HUDEP-2 (cell line): Measurements from ENCODE around the gene NFASC.

ENCODE experiments used
- DNase-seq, 76 experiments: peaks; one replicate each; lab custom pipeline; 2025; ENCODE audit not compliant: unreplicated experiment in 76 of 76; lab: John Stamatoyannopoulos, UW

NFASC gene

GRCh38 chr1:204858363-204858821 is 12.3 kb upstream of the NFASC start:
- DNase-seq, result no peak

DNA sequence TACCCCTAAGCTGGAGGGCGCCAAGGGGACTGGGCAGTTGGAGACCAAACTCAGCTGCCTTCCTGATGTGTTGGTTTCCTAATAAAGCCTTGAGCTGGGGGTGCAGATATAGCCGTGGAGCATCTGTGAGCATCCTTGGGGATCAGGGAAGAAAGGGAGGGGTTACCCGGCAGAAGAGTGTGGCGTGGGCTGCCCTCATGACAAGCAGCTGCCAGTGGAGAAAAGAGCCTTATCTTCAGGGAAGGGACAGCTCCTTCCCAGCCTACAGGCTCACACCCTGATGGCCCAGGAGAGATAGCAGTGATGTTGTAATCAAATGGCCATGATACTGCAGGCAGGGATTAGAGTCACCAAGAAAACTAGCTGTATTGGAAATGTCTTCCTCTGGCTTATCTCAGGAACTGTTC is 10.8 kb upstream of the NFASC start:
- DNase-seq, result peak in 43 of 76 experiments; percentile 2 to 61 (median 16)

DNA sequence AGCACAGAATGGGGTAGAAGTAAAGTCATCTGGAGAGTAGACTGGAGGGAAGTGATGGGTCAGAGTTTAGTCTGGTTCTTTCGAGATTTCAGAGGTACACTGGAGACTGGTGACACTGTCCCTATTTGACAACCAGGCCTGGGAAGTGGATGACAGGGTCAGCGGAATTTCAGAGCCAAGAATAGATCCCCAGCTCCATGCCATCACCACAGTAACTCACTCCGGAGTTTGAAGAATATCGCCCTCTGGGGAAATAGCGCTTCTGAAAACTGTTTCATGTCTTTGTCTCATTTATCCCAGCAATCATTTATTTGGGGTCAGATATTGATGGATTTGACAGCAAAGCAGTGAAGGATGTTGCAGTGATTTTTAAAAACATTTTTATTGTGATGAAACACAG is 7.6 kb upstream of the NFASC start:
- DNase-seq, result no peak

GRCh38 chr1:204863730-204864129 is 6.9 kb upstream of the NFASC start:
- no peak for DNase-seq

DNA sequence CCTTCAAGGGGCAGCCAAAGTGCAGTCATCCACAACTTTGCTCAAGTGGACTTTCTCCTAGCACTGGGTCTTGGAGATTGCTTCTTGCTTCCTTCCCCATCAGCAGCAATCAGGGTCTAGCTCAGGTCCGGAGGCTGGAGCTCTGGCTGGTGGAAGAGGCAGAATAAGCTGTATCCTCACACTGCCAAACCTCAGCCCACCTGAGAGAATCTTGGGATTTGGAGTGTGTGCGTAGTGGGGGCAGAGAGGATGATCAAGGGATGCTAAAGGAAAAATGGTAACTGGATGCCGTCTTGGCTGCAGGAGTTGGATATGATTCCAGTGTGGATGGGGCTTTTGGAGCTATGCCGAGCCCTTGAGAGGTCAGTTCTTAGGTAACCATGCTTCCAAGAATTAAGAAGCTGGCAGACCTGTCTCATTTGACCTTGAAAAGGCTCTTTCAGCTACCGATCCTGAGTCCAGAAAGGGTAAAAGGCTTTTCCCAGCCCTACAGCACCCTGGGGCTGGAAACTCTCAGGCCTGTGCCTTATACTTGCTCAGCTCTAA is 4.5 kb upstream of the NFASC start:
- DNase-seq, result no peak

- DNase-seq, result no peak
Measured at GRCh38 chr1:204867203-204867602, 3.5 kb upstream of the NFASC start.

DNA sequence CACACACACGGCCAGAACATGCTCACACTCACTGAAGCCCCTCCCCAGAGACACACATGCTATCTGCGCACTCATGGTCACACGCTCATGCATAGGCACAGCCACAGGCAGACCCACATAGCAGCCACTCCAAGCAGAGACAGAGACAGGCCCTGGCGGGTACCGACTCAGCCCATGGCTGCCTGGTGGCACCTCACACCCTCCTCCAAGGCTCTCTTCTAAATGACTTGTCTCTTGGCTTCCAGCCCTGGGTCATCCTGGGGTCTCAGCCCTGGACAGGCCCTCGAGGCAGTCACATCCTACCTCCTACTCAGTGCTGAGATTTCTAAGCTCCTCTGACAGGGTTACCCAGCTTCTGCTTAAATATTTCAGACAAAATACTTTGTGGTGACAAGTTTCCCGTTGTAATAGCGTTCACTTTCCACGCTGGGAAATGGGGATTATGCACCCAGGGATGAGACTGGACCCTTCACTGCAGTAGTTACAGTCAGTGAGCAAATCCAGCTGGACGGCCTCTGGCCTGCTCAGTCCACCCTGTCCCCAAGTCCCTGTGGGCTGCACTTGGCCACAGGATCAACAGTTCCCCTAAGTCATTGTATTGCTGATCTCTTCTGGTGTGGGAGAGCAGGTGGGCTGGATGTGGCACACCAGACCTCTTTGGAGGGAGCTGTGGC is 2.9 kb upstream of the NFASC start:
- DNase-seq, result no peak

GRCh38 chr1:204868340-204868700 is 2.3 kb upstream of the NFASC start:
- DNase-seq, result no peak

DNA sequence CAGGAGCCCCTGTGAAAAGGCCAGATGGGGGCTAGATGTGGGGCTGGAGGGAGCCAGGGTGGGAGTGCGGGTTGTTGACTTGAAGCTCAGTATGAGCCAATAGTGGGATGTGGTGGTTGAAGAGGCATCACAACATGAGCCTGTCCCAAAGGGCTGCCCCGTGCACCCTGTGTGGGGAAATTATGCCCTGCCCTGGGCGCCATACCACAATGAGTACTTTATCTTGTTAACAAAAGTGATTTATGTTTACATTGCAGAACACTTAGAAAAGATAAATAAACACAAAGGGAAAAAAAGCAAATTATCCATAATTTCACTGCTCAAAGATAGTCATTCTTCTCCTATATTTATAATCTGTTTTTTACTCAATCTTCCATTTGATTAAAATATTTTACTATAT is 1.6 kb upstream of the NFASC start:
- no peak for DNase-seq

DNA sequence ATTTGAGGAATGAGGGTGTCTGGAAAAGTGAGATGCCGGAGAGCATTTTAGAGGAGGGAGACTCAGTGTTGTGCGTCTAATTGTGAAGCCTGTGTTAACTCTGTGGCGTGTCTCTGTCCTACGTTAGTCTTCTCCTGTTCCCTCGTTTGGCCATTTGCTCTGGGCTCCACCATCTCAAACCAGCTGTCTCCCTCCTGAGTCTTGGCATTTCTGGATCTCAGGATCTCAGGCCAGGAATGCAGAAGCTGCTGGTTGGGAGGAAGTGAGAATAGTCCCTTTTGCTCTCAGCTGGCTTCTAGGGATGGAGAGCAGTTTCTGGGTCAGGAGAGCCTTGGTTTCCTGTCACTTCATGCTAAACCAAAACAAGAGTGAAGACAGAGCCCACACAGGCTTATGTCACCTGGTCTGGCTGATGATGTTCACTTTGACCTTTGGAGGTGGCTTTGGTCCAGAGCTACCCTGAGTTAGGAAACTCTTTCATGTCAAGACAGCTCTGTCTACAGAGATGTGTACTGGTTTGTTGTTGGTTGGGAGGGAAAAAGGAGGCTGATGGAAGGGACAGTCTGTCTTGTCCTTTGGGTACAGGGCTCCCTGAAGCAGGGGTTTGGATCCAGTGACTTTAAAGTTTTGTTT is 859 bp downstream of the NFASC start:
- no peak for DNase-seq

- no peak for DNase-seq
Measured at GRCh38 chr1:204872262-204872881, 1.7 kb downstream of the NFASC start.

DNA sequence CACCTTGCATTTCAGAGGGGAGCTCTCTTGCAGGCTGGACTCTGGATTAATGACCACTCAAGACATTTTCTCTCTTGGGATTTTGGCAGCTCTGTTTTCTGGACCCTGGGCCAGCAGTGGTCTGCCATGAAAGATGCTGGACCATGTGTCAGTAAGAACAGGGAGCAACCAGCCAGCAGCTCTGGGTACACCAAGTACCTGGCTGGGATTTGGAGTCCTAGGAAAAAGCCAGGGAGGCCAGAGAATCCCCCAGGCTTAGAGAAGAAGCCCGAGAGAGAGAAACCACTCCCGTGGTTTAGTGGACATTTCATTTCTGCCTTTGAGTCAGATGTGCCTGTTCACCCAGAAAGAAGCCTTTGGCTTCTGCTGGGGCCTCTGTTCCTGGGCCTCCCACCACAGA is 2.5 kb downstream of the NFASC start:
- DNase-seq, result no peak

DNA sequence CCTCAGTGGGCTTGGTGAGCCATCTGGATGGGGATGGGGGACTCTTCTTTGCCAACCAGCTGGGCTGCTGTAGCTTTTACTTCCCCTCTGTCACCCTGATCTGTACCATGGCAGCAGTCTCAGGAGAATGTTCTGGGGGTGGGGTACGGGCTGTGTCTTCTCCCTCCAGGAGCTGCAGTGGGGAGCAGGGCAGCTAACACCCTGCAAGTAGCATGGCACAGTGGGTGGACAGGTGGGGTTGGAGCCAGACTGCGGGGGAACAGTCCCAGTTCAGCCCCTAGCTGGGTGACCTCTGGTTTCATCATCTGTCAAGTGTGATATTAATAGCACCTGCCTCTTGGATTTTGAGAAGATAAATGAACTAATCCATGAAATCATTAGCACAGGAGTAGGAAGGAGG is 3.1 kb downstream of the NFASC start:
- no peak for DNase-seq

- no peak for DNase-seq
Measured at GRCh38 chr1:204874274-204874673, 3.6 kb downstream of the NFASC start.

DNA sequence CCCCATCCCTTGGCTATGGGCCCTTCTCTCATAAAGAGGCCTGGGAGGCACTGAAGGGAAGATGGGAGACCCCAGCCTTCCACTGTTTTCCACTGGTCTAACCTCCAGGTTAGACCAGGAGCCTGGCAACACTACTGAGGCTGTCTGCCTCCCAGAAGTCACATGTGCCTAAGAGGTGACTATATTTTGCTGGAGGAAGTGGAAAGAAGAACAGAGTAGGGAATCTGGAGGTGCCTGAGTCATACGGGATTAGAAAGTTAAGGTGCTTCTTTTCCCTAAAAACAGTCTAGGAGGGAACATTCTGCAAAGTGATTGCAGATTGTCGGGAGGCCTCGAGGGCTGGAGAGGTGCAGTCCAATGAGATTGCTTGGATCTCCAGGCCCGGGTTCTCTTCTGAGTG is 4.6 kb downstream of the NFASC start:
- no peak for DNase-seq

DNA sequence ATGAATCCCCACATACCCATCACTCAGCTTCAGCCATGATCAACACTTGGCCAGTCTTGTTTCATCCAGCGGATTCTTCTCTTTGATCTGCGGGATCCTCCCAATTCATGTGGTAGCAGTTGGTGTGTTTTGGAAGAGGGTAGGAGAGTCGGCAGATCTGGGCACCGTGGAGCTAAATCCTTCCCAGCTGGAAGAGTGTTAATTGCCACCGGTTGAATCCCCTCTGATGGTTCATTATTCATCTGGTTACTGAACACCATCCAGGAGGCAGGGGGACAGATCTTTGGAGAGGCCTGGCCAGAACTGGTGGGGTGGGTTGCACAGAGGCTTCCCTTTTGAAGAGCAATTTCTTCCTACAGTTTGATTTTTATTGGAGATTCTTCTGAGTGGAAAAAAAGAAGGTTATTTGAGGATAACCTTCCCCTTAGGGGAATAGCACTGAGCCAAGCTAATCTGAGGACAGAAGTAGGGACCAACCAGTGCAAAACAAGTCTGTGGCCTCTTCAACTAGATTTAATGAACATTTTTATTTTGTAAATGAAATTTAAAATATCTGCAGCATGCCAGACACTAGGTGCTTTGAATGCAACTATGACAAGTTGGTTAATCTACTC is 8.1 kb downstream of the NFASC start:
- no peak for DNase-seq

DNA sequence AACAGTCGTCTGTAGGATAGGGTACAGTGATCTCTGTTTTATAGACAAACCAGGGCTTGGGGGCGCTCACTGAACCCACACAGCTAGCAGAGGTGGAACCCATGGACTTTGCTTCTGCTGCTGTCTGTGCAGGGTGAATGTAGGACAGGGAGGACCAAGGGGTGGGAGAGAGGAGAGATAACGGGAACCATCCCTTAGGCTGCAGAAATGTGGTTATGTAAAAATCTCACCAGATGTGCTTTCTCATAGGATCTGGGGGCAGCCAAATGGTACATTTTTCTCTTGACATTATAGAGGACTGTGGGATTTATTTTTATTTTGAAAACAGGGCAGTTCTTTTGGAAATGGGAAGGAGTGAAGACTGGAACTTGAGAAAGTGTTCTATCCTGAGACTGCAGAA is 8.7 kb downstream of the NFASC start:
- DNase-seq, result no peak

DNA sequence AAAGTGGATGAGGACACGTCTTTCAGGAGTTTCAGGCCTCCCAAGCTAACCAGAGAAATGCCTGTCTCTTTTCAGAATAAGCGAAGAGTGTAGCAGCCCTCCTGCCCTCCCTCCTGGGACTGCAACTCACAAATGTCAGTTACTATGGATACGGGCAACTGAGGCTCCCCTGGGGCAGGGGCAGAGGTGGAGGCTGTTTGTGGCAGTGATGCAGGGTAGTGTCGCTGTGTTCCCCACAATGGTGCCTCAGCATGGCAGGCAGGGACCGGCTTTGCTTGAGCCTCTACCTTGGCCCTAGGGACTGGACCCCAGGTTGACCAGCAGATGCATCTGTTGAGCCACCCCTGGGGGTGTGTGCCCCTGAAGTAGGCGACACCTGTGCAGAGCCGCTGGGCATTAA is 10.2 kb downstream of the NFASC start:
- DNase-seq, result no peak

DNA sequence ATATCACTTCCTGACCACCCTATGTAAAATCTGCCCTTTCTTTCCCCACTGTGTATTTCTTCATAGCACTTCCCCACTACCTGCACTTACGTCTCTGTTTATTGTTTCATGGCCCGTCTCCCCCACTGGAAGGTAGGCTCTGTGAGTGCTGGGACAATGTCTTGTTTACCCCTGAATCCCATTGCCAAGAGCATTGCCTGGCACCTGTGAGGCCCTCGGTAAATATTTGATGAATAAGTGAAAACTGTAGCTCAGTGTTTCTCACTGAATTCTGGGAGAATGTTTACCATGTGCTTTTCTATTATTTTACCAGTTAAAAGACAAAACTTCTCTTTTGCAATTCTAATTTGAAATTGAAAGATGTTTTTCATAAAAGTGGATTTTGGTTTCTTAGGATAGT is 11.8 kb downstream of the NFASC start:
- no peak for DNase-seq

- no peak for DNase-seq
Measured at GRCh38 chr1:204883405-204883804, 12.7 kb downstream of the NFASC start.

DNA sequence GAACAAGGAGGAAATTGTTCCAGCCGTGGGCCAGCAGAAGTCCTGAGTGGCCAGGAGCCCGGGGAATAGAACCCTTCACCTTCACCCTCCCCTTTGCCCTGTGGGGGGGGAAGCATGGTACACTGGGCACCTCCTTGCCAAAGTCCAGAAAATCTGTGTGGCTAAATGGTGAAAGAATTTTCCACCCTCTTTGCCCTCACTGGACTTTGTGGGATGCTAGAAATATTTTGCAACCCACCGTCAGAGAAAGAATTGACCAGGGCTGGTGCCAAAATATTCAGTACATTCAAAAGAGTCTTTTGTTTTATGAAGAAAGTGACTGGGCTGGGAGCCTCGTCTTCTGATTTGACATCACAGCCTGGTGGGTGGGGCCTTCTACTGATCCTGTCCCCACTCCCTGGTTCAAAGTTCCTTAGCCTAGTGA is 14.6 kb downstream of the NFASC start:
- DNase-seq, result no peak

DNA sequence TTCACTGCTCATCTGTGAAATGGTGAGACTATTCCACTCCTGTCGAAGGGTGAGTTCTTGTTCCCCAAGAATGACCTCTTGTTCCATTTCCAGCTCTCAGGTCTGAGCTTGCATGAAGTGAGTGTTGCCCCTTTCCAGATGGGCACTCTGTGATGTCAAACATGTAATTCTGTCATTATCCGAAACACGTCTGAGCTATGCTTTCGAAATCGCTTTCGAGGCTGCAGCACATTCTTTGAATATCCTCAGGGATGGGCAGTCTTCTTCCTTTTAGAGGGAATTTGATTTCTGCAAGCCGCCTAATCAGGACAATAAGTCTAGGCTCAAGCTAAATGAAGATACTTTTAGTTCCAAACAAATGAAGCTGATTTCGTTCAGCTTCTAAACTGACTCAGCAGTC is 15.1 kb downstream of the NFASC start:
- DNase-seq, result no peak
